Kidney (tissue), 14 donors: ENCODE measurements around the gene ZIK1. TPM values are rescaled to one million over a fixed set of nuclear protein-coding genes. Genes with fewer than 3 reads are reported as not detected.

ENCODE experiments used
- DNase-seq, 5 donors: peaks; one replicate each; pipeline ENCODE4 v3.0.0-alpha.2; 2013 to 2020
- FAIRE-seq: peaks from 2 replicates; lab custom pipeline; 2012; peaks lifted over from hg19 to GRCh38; lab: Jason Lieb, UNC
- H3K27ac ChIP-seq, 2 donors: one replicate each; pipeline ENCODE4 v1.7.0; 2013; ENCODE audit warnings: low read depth in 2 of 2, low read length in 2 of 2, inconsistent platforms in 1 of 2
- H3K27me3 ChIP-seq: one replicate; pipeline ENCODE4 v1.7.1; 2013; ENCODE audit warnings: low read length, inconsistent platforms; ENCODE audit not compliant: control insufficient read depth, insufficient read depth
- H3K36me3 ChIP-seq, 3 donors: one replicate each; pipeline versions ENCODE4 v1.7.0 to v1.7.1; 2013; ENCODE audit warnings: low read length in 3 of 3, control low read depth in 1 of 3, inconsistent platforms in 1 of 3; ENCODE audit not compliant: insufficient read depth in 3 of 3, control insufficient read depth in 2 of 3
- H3K4me1 ChIP-seq, 3 donors: one replicate each; pipeline versions ENCODE4 v1.7.0 to v1.7.1; 2013; ENCODE audit warnings: low read length in 3 of 3, inconsistent platforms in 1 of 3, low read depth in 1 of 3; ENCODE audit not compliant: control insufficient read depth in 2 of 3, insufficient read depth in 2 of 3
- H3K4me3 ChIP-seq, 3 donors: one replicate each; pipeline versions ENCODE4 v1.7.0 to v1.8.1; 2013; ENCODE audit warnings: low read length in 3 of 3, control low read depth in 1 of 3, inconsistent platforms in 1 of 3
- H3K9ac ChIP-seq, 3 donors: one replicate each; pipeline versions ENCODE4 v1.7.0 to v1.7.1; 2013; ENCODE audit warnings: low read length in 3 of 3, control low read depth in 1 of 3, inconsistent platforms in 1 of 3
- H3K9me3 ChIP-seq, 3 donors: one replicate each; pipeline versions ENCODE4 v1.7.0 to v1.7.1; 2013; ENCODE audit warnings: low read length in 3 of 3, control low read depth in 1 of 3, inconsistent platforms in 1 of 3; ENCODE audit not compliant: control insufficient read depth in 2 of 3, insufficient read depth in 1 of 3
- CTCF ChIP-seq: IDR thresholded peaks from 3 replicates; pipeline ENCODE4 v1.5.1; 2012; ENCODE audit warnings: mild to moderate bottlenecking, moderate library complexity, borderline replicate concordance; ENCODE audit not compliant: insufficient read depth; ENCODE audit errors: extremely low read depth
- intact Hi-C: fragments of 100-400 bp; cut with DNase I; formaldehyde crosslinking; loops from one replicate; pipeline ENCODE4 v1.11.1; 2022
- polyA plus RNA-seq: library from polyadenylated mRNA; stranded (reverse); fragments of 350-450 nt; fragmentation: Illumina TruSeq; extraction: RNeasy Lipid Tissue Mini Kit (QIAGEN cat#74804); gene quantifications from one replicate; pipeline ENCODE4 v1.2.3, GENCODE V29; 2014; ENCODE audit warnings: low read depth, low replicate concordance; ENCODE audit not compliant: insufficient read depth
- total RNA-seq: library from RNA; stranded (reverse); fragmentation: NEBNext Ultra II Directional; extraction: Animal tissue kit (Norgen Biotek cat#: 25700); gene quantifications from one replicate; pipeline ENCODE4 v1.2.1, GENCODE V29; 2021
- donor health status: control.
- donor health status: control.
- donor health status: control.
- donor health status: control.
- donor health status: control.
- donor health status: DM: yes; HTN: yes; CAD: no.
- donor health status: Normal renal cell carcinoma (clear cell type).

Gene ZIK1
- total and polyA plus RNA-seq, 2 donors from 2014 or later: 3.1 to 9.3 TPM

GRCh38 chr19:57559008-57559403 lies 24.9 kb upstream of the ZIK1 start:
- H3K9ac ChIP-seq: peak overlapping the region; percentile 49 to 77 (median 74)
- H3K36me3 ChIP-seq: peaks cover 8 to 22% (median 16%) of the 10 kb centered on the region in 3 donors
- H3K4me3 ChIP-seq: peak overlapping the region; percentile 84 to 96 (median 85)
- peak overlapping the region in 1 of 2 donors; percentile 37 for H3K27ac ChIP-seq
- intact Hi-C loops: no loop called here
- peaks cover 5 to 15% (median 11%) of the 10 kb centered on the region in 3 donors for H3K4me1 ChIP-seq
- H3K9me3 ChIP-seq: peaks cover 4 to 7% (median 5%) of the 10 kb centered on the region in 3 donors
- no peak for TF ChIP-seq CTCF
- no peaks in the 10 kb centered on the region for H3K27me3 ChIP-seq
- no peak for FAIRE-seq
- DNase-seq: peak; percentile 21 to 64 (median 32)

GRCh38 chr19:57559404-57560025 lies 24.4 kb upstream of the ZIK1 start, which contains the start of gene ZNF550:
Gene ZNF550, minus strand, starts transcription at chr19:57559863. Its CDS starts 181 bp downstream, at chr19:57559682.
- H3K4me3 ChIP-seq: peak within 1 kb of the TSS; percentile 84 to 96 (median 85)
- no peak for TF ChIP-seq CTCF
- peaks cover under 1 to 8% (median 3%) of the 10 kb centered on the region in 3 donors for H3K9me3 ChIP-seq
- intact Hi-C loops: no loop called here
- peak within 1 kb of the TSS; percentile 72 to 77 (median 74) for H3K9ac ChIP-seq
- DNase-seq: peak; percentile 94 to 96 (median 95)
- H3K36me3 ChIP-seq: peaks cover 6 to 17% (median 12%) of the 10 kb centered on the region in 3 donors
- FAIRE-seq: peak; percentile 33
- H3K27ac ChIP-seq: peak within 1 kb of the TSS in 1 of 2 donors; percentile 37
- H3K27me3 ChIP-seq: no peaks in the 10 kb centered on the region
- H3K4me1 ChIP-seq: peaks cover 5 to 15% (median 11%) of the 10 kb centered on the region in 3 donors

DNA sequence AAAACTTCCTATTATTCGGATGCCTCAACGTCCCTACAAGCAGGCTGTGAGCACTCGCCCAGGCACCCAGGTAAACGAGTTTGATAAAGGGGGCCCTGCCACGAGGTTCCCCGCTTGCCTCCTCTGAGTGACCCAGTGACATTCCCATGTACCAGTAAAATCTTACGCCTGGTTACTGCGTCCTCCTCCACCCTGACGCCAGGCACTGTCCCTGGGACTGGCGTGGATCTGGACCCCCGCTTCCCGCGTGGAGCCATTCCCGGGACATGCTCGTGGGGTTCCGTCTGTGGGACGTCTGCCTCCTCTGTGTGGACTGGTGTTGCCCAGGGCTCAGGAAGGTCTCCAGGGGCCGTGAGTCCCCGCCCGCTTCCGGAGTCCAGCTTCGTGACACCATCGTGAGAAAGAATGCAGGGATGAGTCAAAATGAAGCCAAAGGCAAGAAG lies 23.9 kb upstream of the ZIK1 start:
- TF ChIP-seq CTCF: no peak
- Histone ChIP-seq H3K4me3 (peak overlapping the region; percentile 84 to 96 (median 85)), H3K9me3 (peaks cover 0 to 12% (median 6%) of the 10 kb centered on the region in 3 donors), H3K27ac (no peak overlapping the region), H3K4me1 (peaks cover 5 to 15% (median 11%) of the 10 kb centered on the region in 3 donors), H3K9ac (peak overlapping the region; percentile 13 to 77 (median 74)), H3K36me3 (peaks cover 4 to 12% (median 9%) of the 10 kb centered on the region in 3 donors), H3K27me3 (no peaks in the 10 kb centered on the region)
- DNase-seq (peak in 4 of 5 donors; percentile 9 to 68 (median 50)), FAIRE-seq (no peak)
- intact Hi-C loops: no loop called here
